Tibial nerve (tissue), 3 donors: ENCODE measurements around the gene ZNF25.

Experiments
- CTCF ChIP-seq, 5 experiments: fragments of 200-600 bp in 3 of 5; fragments of 450-650 bp in 2 of 5; sonication (generic) in 3 of 5; IDR thresholded peaks; one replicate each; pipeline ENCODE4 v1.5.1; 2016 to 2019; ENCODE audit warnings: antibody characterized with exemption in 5 of 5, mild to moderate bottlenecking in 3 of 5, moderate library complexity in 2 of 5
- POLR2A ChIP-seq, 2 donors: fragments of 450-650 bp; IDR thresholded peaks; one replicate each; pipeline ENCODE4 v1.6.1; 2017; ENCODE audit warnings: antibody characterized with exemption in 2 of 2, mild to moderate bottlenecking in 2 of 2, moderate library complexity in 2 of 2

DNA sequence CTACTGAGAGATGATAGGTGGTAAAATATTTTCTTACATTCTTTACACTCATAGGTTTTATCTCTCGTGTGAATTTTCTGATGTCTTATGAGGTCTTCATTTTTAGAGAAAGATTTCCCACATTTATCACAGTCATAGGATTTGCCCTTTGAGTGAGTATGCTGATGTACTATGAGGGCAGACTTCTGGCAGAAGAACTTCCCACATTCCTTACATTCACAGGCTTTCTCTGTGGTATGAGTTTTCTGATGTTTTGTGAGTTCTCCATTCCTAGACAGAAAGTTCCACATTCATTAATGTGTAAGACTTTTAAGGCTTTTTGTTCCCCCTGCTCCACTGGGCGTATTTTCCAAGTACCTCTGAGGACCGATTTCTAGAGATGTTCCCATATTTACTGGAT is 23.5 kb downstream of the ZNF25 start:
- TF ChIP-seq CTCF (IDR thresholded peaks at IDR 0.05) (no peak), POLR2A (IDR thresholded peaks at IDR 0.05) (no peak)
